Thoracic aorta endothelial cell (primary cell): ENCODE results near the gene MPO. TPM values are rescaled to one million over a fixed set of nuclear protein-coding genes. Genes with fewer than 3 reads are reported as not detected.

ENCODE experiments used
- total RNA-seq: library from RNA; depleted of rRNA; stranded (reverse); fragments of >200 nt; gene quantifications from 2 replicates; pipeline ENCODE4 v1.2.3, GENCODE V29; 2012

Gene MPO, protein sequence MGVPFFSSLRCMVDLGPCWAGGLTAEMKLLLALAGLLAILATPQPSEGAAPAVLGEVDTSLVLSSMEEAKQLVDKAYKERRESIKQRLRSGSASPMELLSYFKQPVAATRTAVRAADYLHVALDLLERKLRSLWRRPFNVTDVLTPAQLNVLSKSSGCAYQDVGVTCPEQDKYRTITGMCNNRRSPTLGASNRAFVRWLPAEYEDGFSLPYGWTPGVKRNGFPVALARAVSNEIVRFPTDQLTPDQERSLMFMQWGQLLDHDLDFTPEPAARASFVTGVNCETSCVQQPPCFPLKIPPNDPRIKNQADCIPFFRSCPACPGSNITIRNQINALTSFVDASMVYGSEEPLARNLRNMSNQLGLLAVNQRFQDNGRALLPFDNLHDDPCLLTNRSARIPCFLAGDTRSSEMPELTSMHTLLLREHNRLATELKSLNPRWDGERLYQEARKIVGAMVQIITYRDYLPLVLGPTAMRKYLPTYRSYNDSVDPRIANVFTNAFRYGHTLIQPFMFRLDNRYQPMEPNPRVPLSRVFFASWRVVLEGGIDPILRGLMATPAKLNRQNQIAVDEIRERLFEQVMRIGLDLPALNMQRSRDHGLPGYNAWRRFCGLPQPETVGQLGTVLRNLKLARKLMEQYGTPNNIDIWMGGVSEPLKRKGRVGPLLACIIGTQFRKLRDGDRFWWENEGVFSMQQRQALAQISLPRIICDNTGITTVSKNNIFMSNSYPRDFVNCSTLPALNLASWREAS
- total RNA-seq, result not detected in 2 replicates

DNA sequence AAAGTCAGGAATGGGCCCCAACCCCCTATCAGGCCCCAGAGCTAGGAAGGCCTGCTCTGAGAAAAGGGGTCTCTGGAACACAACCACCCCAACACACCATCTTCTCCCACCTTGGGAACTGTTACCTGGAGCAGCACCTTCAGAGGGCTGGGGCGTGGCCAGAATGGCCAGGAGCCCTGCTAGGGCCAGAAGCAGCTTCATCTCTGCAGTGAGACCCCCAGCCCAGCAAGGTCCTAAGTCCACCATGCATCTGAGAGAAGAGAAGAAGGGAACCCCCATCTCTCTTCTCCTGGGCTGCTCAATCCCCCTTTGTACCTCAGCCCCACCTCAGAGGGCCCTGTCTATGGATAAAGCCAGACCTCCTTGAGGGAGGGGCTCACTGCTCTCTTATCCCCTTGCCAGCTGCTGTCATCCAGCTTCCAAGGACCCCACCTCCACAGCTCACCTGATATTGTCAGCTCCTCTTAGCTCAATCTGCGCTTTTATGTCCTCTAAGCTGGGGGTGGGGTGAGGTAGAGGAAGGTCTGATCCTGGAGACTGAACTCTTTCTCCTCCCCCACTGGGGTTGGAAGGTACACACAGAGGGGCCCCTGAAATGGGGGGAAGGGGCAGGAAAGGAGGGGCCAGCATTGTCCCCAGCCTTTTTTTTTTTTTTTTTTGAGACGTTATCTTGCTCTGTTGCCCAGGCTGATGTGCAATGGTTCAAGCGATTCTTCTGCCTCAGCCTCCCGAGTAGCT is at the start of gene MPO:
TSS of gene MPO (minus strand) at position 456 of the 738 bp plus-strand sequence. CDS start at position 279, 177 bp downstream.

GRCh38 chr17:58328195-58329034 is 47.7 kb upstream of the MPO start, which contains the start of gene TSPOAP1:
TSS of gene TSPOAP1 (minus strand) at chr17:58328795. CDS start at chr17:58327920, 875 bp downstream.

DNA sequence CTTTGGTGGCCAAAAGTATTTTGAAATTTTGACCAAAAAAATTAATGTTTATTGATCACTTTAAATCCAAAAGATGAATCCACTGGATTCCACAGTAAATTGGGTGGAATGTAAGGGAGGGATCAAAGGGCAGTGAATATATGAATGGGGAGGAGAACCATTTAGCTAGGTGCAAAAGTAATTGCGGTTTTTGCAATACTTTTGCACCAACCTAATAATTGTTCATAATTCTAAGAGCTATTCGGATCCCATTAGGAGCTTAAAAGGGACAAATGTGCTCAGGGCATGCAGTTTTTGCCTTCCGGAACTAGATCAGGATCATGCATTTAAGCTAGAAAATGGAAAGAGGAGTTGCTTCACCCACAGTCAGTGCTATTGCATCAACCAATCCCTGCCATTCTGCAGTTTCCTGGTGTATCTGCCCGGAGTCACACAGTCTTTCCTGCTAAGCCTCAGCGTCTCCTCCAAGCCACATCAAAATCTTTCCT is 42.5 kb downstream of the MPO start, which contains the start of gene LPO:
TSS of gene LPO (plus strand) at position 438 of the 488 bp plus-strand sequence. CDS start 4,396 bp downstream, outside the sequence.

Other genes with a start within 250 kb of the MPO start
- 12.9 and 14.9 TPM in 2 replicates for gene DYNLL2, start 197.5 kb downstream of the MPO start, total RNA-seq
- gene OR4D1, start 132.6 kb downstream of the MPO start, total RNA-seq, result not detected in 2 replicates
- not detected in 2 replicates for gene OR4D2, start 114.0 kb downstream of the MPO start, total RNA-seq
- not detected in 2 replicates for gene EPX, start 88.2 kb downstream of the MPO start, total RNA-seq
- 9.4 and 11.2 TPM in 2 replicates for gene MKS1, start 61.7 kb downstream of the MPO start, total RNA-seq
- gene LPO, start 42.4 kb downstream of the MPO start, total RNA-seq, result not detected in 2 replicates
- gene TSPOAP1, start 47.9 kb upstream of the MPO start, total RNA-seq, result not detected in 2 replicates
- 35.8 and 39.2 TPM in 2 replicates for gene SUPT4H1, start 71.3 kb upstream of the MPO start, total RNA-seq
- 0.66 TPM in 1 of 2 replicates, not detected in the other for gene RNF43, start 136.6 kb upstream of the MPO start, total RNA-seq
- gene HSF5, start 207.5 kb upstream of the MPO start, total RNA-seq, result under 0.01 and 0.07 TPM in 2 replicates
- gene MTMR4, start 233.7 kb upstream of the MPO start, total RNA-seq, result 46.9 and 60.6 TPM in 2 replicates